DMS 273 (cell line): Measurements from ENCODE around the gene CHST11.

ENCODE experiments used
- DNase-seq: peaks from one replicate; lab custom pipeline; 2025; ENCODE audit not compliant: unreplicated experiment; lab: John Stamatoyannopoulos, UW

CHST11 gene

GRCh38 chr12:104669851-104670337 lies 213.1 kb downstream of the CHST11 start:
- peak; percentile 54 for DNase-seq

GRCh38 chr12:104670439-104671408 lies 214.0 kb downstream of the CHST11 start:
- DNase-seq: no peak

GRCh38 chr12:104671409-104672095 lies 214.8 kb downstream of the CHST11 start:
- DNase-seq: peak; percentile 28

GRCh38 chr12:104672096-104672445 lies 215.3 kb downstream of the CHST11 start:
- no peak for DNase-seq

GRCh38 chr12:104672501-104673265 lies 215.9 kb downstream of the CHST11 start:
- no peak for DNase-seq

- DNase-seq: no peak
Observed at GRCh38 chr12:104673294-104673693, 216.5 kb downstream of the CHST11 start.

- no peak for DNase-seq
Observed at GRCh38 chr12:104673696-104674482, 217.1 kb downstream of the CHST11 start.

- peak; percentile 30 for DNase-seq
Observed at GRCh38 chr12:104676636-104677035, 219.9 kb downstream of the CHST11 start.

GRCh38 chr12:104677441-104678089 lies 220.8 kb downstream of the CHST11 start:
- DNase-seq: no peak

GRCh38 chr12:104680070-104680469 lies 223.3 kb downstream of the CHST11 start:
- DNase-seq: peak; percentile 25

- DNase-seq: no peak
Observed at GRCh38 chr12:104680491-104680890, 223.7 kb downstream of the CHST11 start.

- no peak for DNase-seq
Observed at GRCh38 chr12:104681012-104681690, 224.4 kb downstream of the CHST11 start.

GRCh38 chr12:104682790-104683279 lies 226.1 kb downstream of the CHST11 start:
- no peak for DNase-seq

GRCh38 chr12:104683831-104684503 lies 227.2 kb downstream of the CHST11 start:
- peak; percentile 38 for DNase-seq

GRCh38 chr12:104684884-104685283 lies 228.1 kb downstream of the CHST11 start:
- DNase-seq: peak; percentile 89

- DNase-seq: no peak
Observed at GRCh38 chr12:104685366-104685765, 228.6 kb downstream of the CHST11 start.

- DNase-seq: peak; percentile 63
Observed at GRCh38 chr12:104686196-104686595, 229.4 kb downstream of the CHST11 start.

- no peak for DNase-seq
Observed at GRCh38 chr12:104687823-104688573, 231.2 kb downstream of the CHST11 start.
